ENCODE measurements around the gene DOCK2. TPM values are rescaled to one million over a fixed set of nuclear protein-coding genes. Genes with fewer than 3 reads are reported as not detected.
"Not testable (repeated sequence)": the region's sequence is repeated elsewhere in the genome, so short reads cannot be mapped to it uniquely, and the experiment has no call there.

Gene DOCK2
- total RNA-seq, 1 donor from 2014 or later = 1.1 TPM

GRCh38 chr5:170087168-170087817 lies 450.2 kb downstream of the DOCK2 start:
- H3K4me2 ChIP-seq = no peak overlapping the region
- Mint-ChIP-seq H3K27ac (no peak overlapping the region), H3K36me3 (no peaks in the 10 kb centered on the region), H3K27me3 (ENCODE audit: insufficient read depth, low read depth) (peaks cover 8% of the 10 kb centered on the region), H3K9me3 (peaks cover 2% of the 10 kb centered on the region), H3K4me1 (no peaks in the 10 kb centered on the region), H3K4me3 (no peak overlapping the region)
- no peaks in the 10 kb centered on the region for H3K4me1 ChIP-seq
- H3K9ac ChIP-seq = no peak overlapping the region
- H3K27ac ChIP-seq = no peak overlapping the region
- H3K36me3 ChIP-seq = no peaks in the 10 kb centered on the region
- H4K20me1 ChIP-seq (ENCODE audit: low read depth) = no peaks in the 10 kb centered on the region
- no peaks in the 10 kb centered on the region for H3K27me3 ChIP-seq
- H2AFZ ChIP-seq (replicated peaks) = no peak overlapping the region
- TF ChIP-seq CTCF (IDR thresholded peaks at IDR 0.05) = no peak
- TF ChIP-seq EZH2phosphoT487 (IDR thresholded peaks at IDR 0.05) = no peak
- TF ChIP-seq EZH2 (IDR thresholded peaks at IDR 0.05) = no peak
- no peaks in the 10 kb centered on the region for H3F3A ChIP-seq (ENCODE audit: low read depth)
- H3K9me3 ChIP-seq (ENCODE audit: low read depth) = no peaks in the 10 kb centered on the region
- H3K79me2 ChIP-seq (ENCODE audit: low read depth) = no peaks in the 10 kb centered on the region
- H3K4me3 ChIP-seq = no peak overlapping the region
- DNase-seq (ENCODE audit: low spot score) = no peak

- peaks cover 14% of the 10 kb centered on the region for H3K4me1 Mint-ChIP-seq
These were observed 455.5 kb downstream of the DOCK2 start for GRCh38 chr5:170092455-170093101.

GRCh38 chr5:170094329-170094728 lies 457.3 kb downstream of the DOCK2 start:
- H3K4me3 ChIP-seq; H2AFZ ChIP-seq (replicated peaks); H3K27ac Mint-ChIP-seq; H3K4me3 Mint-ChIP-seq; H3K79me2 ChIP-seq (ENCODE audit: low read depth); H3K9me3 Mint-ChIP-seq; DNase-seq (ENCODE audit: low spot score); H3K9me3 ChIP-seq (ENCODE audit: low read depth); H3K27me3 Mint-ChIP-seq (ENCODE audit: insufficient read depth, low read depth); H3K36me3 ChIP-seq; H3K4me2 ChIP-seq; H3K27ac ChIP-seq; H3F3A ChIP-seq (ENCODE audit: low read depth); H3K36me3 Mint-ChIP-seq; H3K9ac ChIP-seq; H4K20me1 ChIP-seq (ENCODE audit: low read depth): not testable (repeated sequence)
- H3K4me1 ChIP-seq = peaks cover 14% of the 10 kb centered on the region
- peaks cover 11% of the 10 kb centered on the region for H3K27me3 ChIP-seq
- H3K4me1 Mint-ChIP-seq = peaks cover 18% of the 10 kb centered on the region

More at GRCh38 chr5:170092455-170093101, 455.5 kb downstream of the DOCK2 start:
- no peak overlapping the region for H3K4me3 ChIP-seq
- no peak overlapping the region for H3K27ac Mint-ChIP-seq
- DNase-seq (ENCODE audit: low spot score) = no peak
- no peak overlapping the region for H3K4me2 ChIP-seq
- H3K9ac ChIP-seq = no peak overlapping the region
- peaks cover 10% of the 10 kb centered on the region for H3K4me1 ChIP-seq
- H3K27me3 Mint-ChIP-seq (ENCODE audit: insufficient read depth, low read depth) = peaks cover under 1% of the 10 kb centered on the region
- H3K9me3 Mint-ChIP-seq = no peaks in the 10 kb centered on the region
- H3K27ac ChIP-seq = no peak overlapping the region
- TF ChIP-seq EZH2phosphoT487 (IDR thresholded peaks at IDR 0.05) (no peak), CTCF (IDR thresholded peaks at IDR 0.05) (no peak), EZH2 (IDR thresholded peaks at IDR 0.05) (no peak)
- no peaks in the 10 kb centered on the region for H3K9me3 ChIP-seq (ENCODE audit: low read depth)
- peak overlapping the region; percentile 26 for H2AFZ ChIP-seq (replicated peaks)
- H3K36me3 ChIP-seq = no peaks in the 10 kb centered on the region
- no peak overlapping the region for H3K4me3 Mint-ChIP-seq
- peaks cover 6% of the 10 kb centered on the region for H3K27me3 ChIP-seq
- H3F3A ChIP-seq (ENCODE audit: low read depth) = peaks cover 3% of the 10 kb centered on the region
- no peaks in the 10 kb centered on the region for H4K20me1 ChIP-seq (ENCODE audit: low read depth)
- no peaks in the 10 kb centered on the region for H3K79me2 ChIP-seq (ENCODE audit: low read depth)
- no peaks in the 10 kb centered on the region for H3K36me3 Mint-ChIP-seq

GRCh38 chr5:170095646-170096045 lies 458.6 kb downstream of the DOCK2 start:
- no peak overlapping the region for H3K4me3 ChIP-seq
- no peak for DNase-seq (ENCODE audit: low spot score)
- no peaks in the 10 kb centered on the region for H4K20me1 ChIP-seq (ENCODE audit: low read depth)
- peaks cover 15% of the 10 kb centered on the region for H3K27me3 ChIP-seq
- no peak overlapping the region for H3K4me2 ChIP-seq
- H3K27ac Mint-ChIP-seq = no peak overlapping the region
- H3K27me3 Mint-ChIP-seq (ENCODE audit: insufficient read depth, low read depth) = peaks cover 11% of the 10 kb centered on the region
- H2AFZ ChIP-seq (replicated peaks) = no peak overlapping the region
- H3K79me2 ChIP-seq (ENCODE audit: low read depth) = no peaks in the 10 kb centered on the region
- TF ChIP-seq EZH2 (IDR thresholded peaks at IDR 0.05) = no peak
- TF ChIP-seq EZH2phosphoT487 (IDR thresholded peaks at IDR 0.05) = no peak
- TF ChIP-seq CTCF (IDR thresholded peaks at IDR 0.05) = no peak
- no peak overlapping the region for H3K9ac ChIP-seq
- no peaks in the 10 kb centered on the region for H3K9me3 ChIP-seq (ENCODE audit: low read depth)
- H3K36me3 Mint-ChIP-seq = no peaks in the 10 kb centered on the region
- peaks cover 14% of the 10 kb centered on the region for H3K4me1 ChIP-seq
- no peak overlapping the region for H3K4me3 Mint-ChIP-seq
- H3K36me3 ChIP-seq = no peaks in the 10 kb centered on the region
- H3K9me3 Mint-ChIP-seq = no peaks in the 10 kb centered on the region
- H3K27ac ChIP-seq = no peak overlapping the region
- H3F3A ChIP-seq (ENCODE audit: low read depth) = peaks cover 3% of the 10 kb centered on the region
- H3K4me1 Mint-ChIP-seq = peaks cover 22% of the 10 kb centered on the region

Measured in neural progenitor cell (in vitro differentiated cells).